Amygdala (tissue), 56 donors: Measurements from ENCODE around the gene ATG13.

ENCODE experiments used
- DNase-seq, 56 donors: peaks; one replicate each; lab custom pipeline; 2025; lab: John Stamatoyannopoulos, UW

Gene ATG13

DNA sequence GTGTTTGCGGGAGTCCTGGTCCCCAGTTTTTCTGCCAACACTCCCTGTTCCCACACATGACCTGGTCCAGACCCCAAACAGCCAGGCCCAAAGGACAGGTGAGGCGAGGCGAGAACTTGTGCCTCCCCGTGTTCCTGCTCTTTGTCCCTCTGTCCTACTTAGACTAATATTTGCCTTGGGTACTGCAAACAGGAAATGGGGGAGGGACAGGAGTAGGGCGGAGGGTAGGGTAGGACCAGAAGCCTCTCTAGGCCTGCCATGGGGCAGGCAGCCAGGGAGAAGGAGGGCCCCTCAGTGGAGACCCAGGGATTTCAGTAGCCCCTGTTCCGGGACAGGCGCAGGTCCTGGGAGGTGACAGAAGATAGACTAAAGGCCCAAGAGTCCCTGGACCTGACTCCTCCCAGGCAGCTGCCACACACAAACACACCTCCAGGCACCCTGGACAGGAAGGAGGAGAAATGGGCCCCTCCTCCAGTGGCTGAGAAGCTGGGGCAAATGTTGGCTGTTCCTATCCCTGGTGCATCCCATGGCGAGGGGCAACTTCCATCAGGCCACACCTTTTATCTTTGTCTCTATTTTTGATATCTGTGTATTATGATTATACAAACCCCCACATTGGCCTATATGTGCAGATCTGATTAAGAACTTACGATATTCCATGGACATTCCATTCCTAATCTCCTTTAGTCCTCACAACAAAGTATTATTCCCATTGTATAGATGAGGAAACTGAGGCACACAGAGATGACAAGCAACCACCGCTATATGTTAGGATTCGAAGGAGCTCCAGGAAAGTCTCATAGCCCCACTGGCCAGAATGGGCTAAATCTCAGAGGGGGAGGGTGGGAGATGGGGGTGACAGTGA is 101.0 kb downstream of the ATG13 start:
- no peak for DNase-seq

DNA sequence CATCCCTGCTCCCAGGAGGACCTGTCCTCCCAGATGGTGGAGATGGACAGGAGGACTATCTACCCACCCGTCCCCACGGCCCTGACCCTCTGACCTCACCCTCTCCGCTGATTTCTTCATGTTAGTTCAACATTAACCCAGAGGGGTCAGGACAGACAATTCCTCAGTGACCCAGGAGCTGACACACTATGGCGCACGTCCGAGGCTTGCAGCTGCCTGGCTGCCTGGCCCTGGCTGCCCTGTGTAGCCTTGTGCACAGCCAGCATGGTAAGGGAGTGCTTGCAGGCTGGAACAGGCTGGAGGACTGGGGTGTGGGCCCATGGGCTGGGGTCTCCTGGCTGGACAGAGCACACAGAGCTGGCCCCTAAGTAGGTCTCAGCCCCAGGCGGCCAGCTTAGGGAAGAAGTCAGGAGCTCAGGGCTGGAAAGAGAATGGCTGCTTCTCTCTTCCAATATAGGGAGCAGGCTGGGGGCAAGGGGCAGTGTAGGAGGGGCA is 101.7 kb downstream of the ATG13 start, which contains the start of gene F2:
Gene F2, plus strand, starts transcription at position 166 of the 495 bp plus-strand sequence. Its CDS starts 23 bp downstream, at position 189.
- no peak for DNase-seq

DNA sequence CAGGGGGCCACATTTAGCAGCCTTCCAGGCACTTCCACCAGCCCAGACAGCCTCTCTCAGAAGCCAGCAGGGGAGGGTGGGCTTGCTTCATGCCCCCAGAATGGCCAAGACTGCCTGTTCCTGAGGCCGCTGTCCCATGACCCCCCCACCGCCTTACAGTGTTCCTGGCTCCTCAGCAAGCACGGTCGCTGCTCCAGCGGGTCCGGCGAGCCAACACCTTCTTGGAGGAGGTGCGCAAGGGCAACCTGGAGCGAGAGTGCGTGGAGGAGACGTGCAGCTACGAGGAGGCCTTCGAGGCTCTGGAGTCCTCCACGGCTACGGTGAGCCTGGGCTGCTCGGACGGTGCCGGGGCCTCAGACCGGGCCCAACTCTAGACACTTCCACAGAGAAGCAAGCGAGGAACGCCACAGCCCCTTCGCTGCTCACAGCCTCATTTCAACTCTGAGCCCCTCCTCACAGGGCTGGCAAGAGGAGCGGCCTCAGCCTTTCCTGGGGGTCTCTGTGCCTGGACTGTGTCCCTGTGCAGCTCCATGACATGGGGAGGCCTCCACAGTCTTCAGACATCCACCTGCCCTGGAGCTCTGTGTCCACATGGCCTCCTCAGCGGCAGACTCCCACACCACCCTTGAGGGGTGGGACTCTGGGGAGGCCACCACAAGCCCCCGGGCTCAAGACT is 102.3 kb downstream of the ATG13 start:
- DNase-seq, result no peak

DNA sequence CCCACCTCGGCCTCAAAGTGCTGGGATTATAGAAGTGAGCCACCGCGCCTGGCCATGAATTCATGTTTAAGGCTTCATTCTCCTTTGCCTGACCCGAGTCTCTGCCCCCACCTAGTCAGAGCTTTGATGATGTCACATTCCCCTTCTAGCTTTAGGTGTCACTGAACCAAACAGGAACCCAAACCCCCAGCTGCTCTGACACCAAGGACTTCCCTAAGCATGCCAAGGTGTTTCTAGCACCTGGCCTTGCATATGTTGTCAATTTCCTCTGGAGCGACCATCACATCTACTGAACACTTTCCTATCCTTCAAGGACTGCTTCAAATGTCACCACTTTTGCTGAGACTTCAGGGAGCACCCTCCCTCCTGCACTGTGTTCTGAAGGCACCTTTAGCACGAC is 103.9 kb downstream of the ATG13 start:
- DNase-seq, result no peak

DNA sequence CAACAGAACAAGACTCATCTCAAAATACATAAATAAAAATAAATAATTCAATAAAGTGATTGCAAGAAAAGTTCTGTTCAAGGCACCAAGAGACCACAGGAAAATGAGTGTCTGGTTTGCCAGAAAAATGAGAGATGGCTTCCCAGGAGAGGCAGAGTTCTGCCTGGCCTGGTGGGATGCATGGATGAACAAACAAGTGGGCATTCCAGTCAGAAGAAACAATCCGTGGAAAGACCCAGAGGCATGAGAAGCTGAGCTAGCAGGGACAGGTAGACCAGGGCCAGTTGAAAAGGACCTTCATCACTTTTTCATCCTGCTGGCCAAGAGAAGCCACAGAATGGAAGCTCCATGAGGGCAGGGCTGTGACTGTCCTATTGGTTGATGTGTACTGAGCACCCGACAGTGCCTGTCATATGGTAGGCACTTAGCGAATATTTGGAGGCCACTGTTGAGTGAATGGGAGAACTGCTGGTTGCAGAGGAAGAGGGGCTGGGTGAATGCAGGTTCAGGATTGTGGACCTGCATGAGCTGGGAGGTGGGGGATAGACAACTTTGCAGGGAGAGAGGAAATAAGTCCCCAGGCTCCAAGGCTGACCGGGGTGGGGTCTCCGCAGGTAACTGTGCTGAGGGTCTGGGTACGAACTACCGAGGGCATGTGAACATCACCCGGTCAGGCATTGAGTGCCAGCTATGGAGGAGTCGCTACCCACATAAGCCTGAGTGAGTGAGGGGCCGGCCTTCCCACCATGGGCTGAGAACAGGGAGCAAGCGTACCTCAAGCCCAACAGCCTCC is 105.4 kb downstream of the ATG13 start:
- DNase-seq, result no peak

DNA sequence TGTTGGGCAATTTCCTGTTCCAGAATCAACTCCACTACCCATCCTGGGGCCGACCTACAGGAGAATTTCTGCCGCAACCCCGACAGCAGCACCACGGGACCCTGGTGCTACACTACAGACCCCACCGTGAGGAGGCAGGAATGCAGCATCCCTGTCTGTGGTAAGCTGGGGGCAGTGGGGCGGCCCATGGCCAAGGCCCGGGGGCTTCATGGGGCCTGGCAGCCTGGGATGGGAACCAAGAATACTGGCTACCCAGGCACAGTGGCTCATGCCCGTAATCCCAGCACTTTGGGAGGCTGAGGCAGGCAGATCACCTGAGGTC is 106.0 kb downstream of the ATG13 start:
- DNase-seq, result no peak

DNA sequence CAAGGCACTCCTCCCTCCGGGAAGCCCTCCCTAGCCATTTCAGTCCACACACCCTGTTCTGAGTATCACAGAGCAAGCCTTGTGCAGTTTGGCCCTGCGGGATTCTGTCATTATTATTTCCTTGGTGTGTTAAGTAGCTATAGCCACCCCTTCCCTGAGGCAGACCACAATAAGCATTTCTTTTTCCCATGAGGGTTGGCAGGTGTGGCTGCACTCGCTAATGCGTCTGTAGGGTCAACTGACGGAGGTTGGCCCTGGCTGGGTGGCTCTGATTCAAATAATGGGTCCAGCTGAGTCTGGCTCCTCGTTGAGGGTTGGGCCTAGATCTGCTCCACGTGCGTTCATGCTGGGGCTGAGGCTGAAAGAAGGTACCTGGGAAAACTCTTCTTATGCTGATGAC is 106.7 kb downstream of the ATG13 start:
- no peak for DNase-seq
